Measurements from ENCODE around the gene BRI3. TPM values are rescaled to one million over a fixed set of nuclear protein-coding genes. Genes with fewer than 3 reads are reported as not detected.
A peak's percentile ranks its signal among the peaks of the same experiment; 100 is the strongest.

Gene BRI3
- total RNA-seq, 4 donors from 2014 or later = 34.2 to 54.2 (median 46.3) TPM

GRCh38 chr7:98251231-98251600 is 30.3 kb upstream of the BRI3 start:
- intact Hi-C loops (cut with DNase I; ENCODE audit: low total_unique reads) = no loop called here
- DNase-seq (ENCODE audit: low spot score in 2 of 2) = no peak
- no peak for TF ChIP-seq CTCF (IDR thresholded peaks at IDR 0.05)
- no peak for TF ChIP-seq POLR2A (IDR thresholded peaks at IDR 0.05)

DNA sequence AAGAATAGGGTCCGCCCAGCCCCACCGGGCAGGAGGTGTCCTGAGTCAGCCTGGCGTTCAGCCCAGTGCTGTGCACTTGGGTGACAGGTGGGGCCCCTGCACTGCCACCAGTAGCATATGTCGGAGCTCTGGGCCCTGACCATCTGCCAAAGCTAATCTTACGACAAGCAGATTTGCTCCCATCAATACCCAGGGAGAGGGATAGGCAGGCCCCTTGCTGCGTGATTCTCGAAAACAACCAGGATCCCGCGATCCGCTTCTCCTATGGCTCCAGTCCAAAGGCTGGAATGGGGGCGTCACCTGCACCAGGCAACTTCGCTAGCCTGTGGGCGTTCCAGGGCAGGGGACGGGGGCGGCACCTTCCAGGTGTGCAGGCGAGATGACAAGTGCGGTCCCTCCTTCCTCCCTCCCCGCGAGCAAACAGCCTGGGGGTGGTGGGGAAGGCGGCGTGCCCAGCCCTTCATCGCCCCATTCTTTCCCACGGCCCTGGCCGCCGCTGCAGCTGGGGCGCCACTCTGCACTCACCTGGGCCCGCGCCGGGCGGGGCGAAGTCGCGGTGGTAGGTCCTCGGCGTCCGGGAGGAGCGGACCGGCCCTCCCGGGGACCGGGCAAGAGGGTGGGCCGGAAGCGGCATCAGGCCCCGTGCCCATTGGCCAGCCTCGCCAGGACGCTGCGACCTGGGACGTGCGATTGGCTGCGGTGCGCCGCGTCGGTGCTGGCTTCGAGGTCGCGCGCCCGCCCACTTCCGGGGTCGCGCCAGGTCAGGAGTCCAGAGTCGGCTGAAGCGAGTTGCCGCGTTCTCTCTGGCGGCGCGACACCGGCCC is 29.7 kb upstream of the BRI3 start, which contains the start of gene TECPR1:
TECPR1 (minus strand) TSS at position 632 of the 824 bp plus-strand sequence. CDS start 6,086 bp downstream, outside the sequence.
- DNase-seq (ENCODE audit: low spot score in 2 of 2) = peak; percentile 89 to 99
- intact Hi-C loops (cut with DNase I; ENCODE audit: low total_unique reads) = no loop called here
- no peak for TF ChIP-seq CTCF (IDR thresholded peaks at IDR 0.05)
- no peak for TF ChIP-seq POLR2A (IDR thresholded peaks at IDR 0.05)
- 1% methylated on average over 21 to 23 of the region's 69 CpGs for WGBS, 2 donors
- H3K4me3 ChIP-seq (ENCODE audit: low read depth, poor library complexity, severe bottlenecking) = peak within 1 kb of the TSS; percentile 59

More at GRCh38 chr7:98251231-98251600, 30.3 kb upstream of the BRI3 start:
- no peak overlapping the region for H3K4me3 ChIP-seq (ENCODE audit: low read depth, poor library complexity, severe bottlenecking)
- WGBS, 2 donors = 28 to 39% methylated on average over 9 of the region's 9 CpGs

- 25 to 31% methylated on average over 24 to 30 of the region's 32 CpGs for WGBS, 2 donors
Measured at GRCh38 chr7:98252425-98253054, 28.9 kb upstream of the BRI3 start.

DNA sequence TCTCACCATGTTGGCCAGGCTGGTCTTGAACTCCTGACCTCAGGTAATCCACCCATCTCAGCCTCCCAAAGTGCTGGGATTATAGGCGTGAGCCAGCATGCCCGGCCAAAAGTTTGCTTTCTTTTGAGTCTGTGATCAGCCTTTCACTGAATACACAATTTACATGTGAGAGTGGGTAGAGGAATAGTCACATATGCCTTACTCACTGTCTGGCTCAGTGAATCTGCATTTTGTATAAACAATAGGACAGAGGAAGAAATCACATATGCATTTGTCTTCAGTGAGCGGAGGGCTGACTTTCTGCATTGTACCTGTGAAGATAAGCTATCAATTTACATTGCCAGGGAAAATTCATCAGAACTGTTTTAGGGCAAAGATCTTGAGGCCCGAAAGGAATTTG is 27.0 kb upstream of the BRI3 start:
- no peak for DNase-seq (ENCODE audit: low spot score in 2 of 2)
- intact Hi-C loops (cut with DNase I; ENCODE audit: low total_unique reads) = no loop called here
- TF ChIP-seq POLR2A (IDR thresholded peaks at IDR 0.05) = no peak
- no peak for TF ChIP-seq CTCF (IDR thresholded peaks at IDR 0.05)
- 95% methylated on average over 4 of the region's 4 CpGs for WGBS, 2 donors
- H3K4me3 ChIP-seq (ENCODE audit: low read depth, poor library complexity, severe bottlenecking) = no peak overlapping the region

More at GRCh38 chr7:98252425-98253054, 28.9 kb upstream of the BRI3 start:
- TF ChIP-seq POLR2A (IDR thresholded peaks at IDR 0.05) = no peak
- TF ChIP-seq CTCF (IDR thresholded peaks at IDR 0.05) = no peak
- peak overlapping the region; percentile 59 for H3K4me3 ChIP-seq (ENCODE audit: low read depth, poor library complexity, severe bottlenecking)
- intact Hi-C loops (cut with DNase I; ENCODE audit: low total_unique reads) = no loop called here
- DNase-seq (ENCODE audit: low spot score in 2 of 2) = no peak

GRCh38 chr7:98254951-98255610 is 26.4 kb upstream of the BRI3 start:
- no peak for DNase-seq (ENCODE audit: low spot score in 2 of 2)
- WGBS, 2 donors = 79 to 82% methylated on average over 11 of the region's 11 CpGs
- TF ChIP-seq CTCF (IDR thresholded peaks at IDR 0.05) (no peak), POLR2A (IDR thresholded peaks at IDR 0.05) (no peak)
- intact Hi-C loops (cut with DNase I; ENCODE audit: low total_unique reads) = no loop called here
- H3K4me3 ChIP-seq (ENCODE audit: low read depth, poor library complexity, severe bottlenecking) = no peak overlapping the region

Measured in lower leg skin (tissue), 4 donors.